ENCODE data around the gene MEIOB. TPM values are rescaled to one million over a fixed set of nuclear protein-coding genes. Genes with fewer than 3 reads are reported as not detected.

MEIOB gene
- total RNA-seq, 1 experiment from 2014 or later = not detected

- intact Hi-C loops (cut with micrococcal nuclease; ENCODE audit: unreplicated experiment) = no loop called here
- Mint-ChIP-seq H3K4me1 (ENCODE audit: low read depth, unreplicated experiment) (peaks cover 12% of the 10 kb centered on the region), H3K9me3 (ENCODE audit: low read depth, unreplicated experiment) (no peaks in the 10 kb centered on the region), H3K27me3 (ENCODE audit: unreplicated experiment) (peaks cover 14% of the 10 kb centered on the region), H3K27ac (ENCODE audit: unreplicated experiment) (no peak overlapping the region), H3K36me3 (ENCODE audit: insufficient read depth, unreplicated experiment) (no peaks in the 10 kb centered on the region), H3K4me3 (ENCODE audit: low read depth, unreplicated experiment) (no peak overlapping the region)
- CTCF ChIA-PET = interaction anchor here (0.5 to 1.0 kb wide), 3 partner anchors 42 to 527 kb away, joined by 3 to 4 read pairs (median 4); no protein-coding TSS in a partner anchor
- no peak for DNase-seq
- no TSS peak for BruUV-seq (replicated peaks)
- TF ChIP-seq CTCF (IDR thresholded peaks at IDR 0.05; ENCODE audit: unreplicated experiment) = no peak
These were observed 5.9 kb downstream of the MEIOB start for GRCh38 chr16:1865902-1866690.

GRCh38 chr16:1863681-1864460 is 8.1 kb downstream of the MEIOB start:
- H3K36me3 Mint-ChIP-seq (ENCODE audit: insufficient read depth, unreplicated experiment) = no peaks in the 10 kb centered on the region
- CTCF ChIA-PET = interaction anchor here (0.6 to 1.3 kb wide), 4 partner anchors 44 to 276 kb away, joined by 3 to 6 read pairs (median 3); no protein-coding TSS in a partner anchor
- no peak overlapping the region for H3K27ac Mint-ChIP-seq (ENCODE audit: unreplicated experiment)
- intact Hi-C loops (cut with micrococcal nuclease; ENCODE audit: unreplicated experiment) = loop anchor here (1.0 to 2.0 kb wide), 2 partner anchors 65 to 68 kb away; no protein-coding TSS in a partner anchor
- BruUV-seq (replicated peaks) = no TSS peak
- TF ChIP-seq CTCF (IDR thresholded peaks at IDR 0.05; ENCODE audit: unreplicated experiment) = no peak
- no peak overlapping the region for H3K4me3 Mint-ChIP-seq (ENCODE audit: low read depth, unreplicated experiment)
- no peak for DNase-seq
- peaks cover 36% of the 10 kb centered on the region for H3K27me3 Mint-ChIP-seq (ENCODE audit: unreplicated experiment)
- no peaks in the 10 kb centered on the region for H3K9me3 Mint-ChIP-seq (ENCODE audit: low read depth, unreplicated experiment)
- H3K4me1 Mint-ChIP-seq (ENCODE audit: low read depth, unreplicated experiment) = no peaks in the 10 kb centered on the region

GRCh38 chr16:1862394-1862793 is 9.6 kb downstream of the MEIOB start:
- no peak for TF ChIP-seq CTCF (IDR thresholded peaks at IDR 0.05; ENCODE audit: unreplicated experiment)
- DNase-seq = no peak
- no peak overlapping the region for H3K4me3 Mint-ChIP-seq (ENCODE audit: low read depth, unreplicated experiment)
- peaks cover 9% of the 10 kb centered on the region for H3K4me1 Mint-ChIP-seq (ENCODE audit: low read depth, unreplicated experiment)
- no peaks in the 10 kb centered on the region for H3K36me3 Mint-ChIP-seq (ENCODE audit: insufficient read depth, unreplicated experiment)
- CTCF ChIA-PET = no interaction called here
- H3K9me3 Mint-ChIP-seq (ENCODE audit: low read depth, unreplicated experiment) = no peaks in the 10 kb centered on the region
- no TSS peak for BruUV-seq (replicated peaks)
- peaks cover 51% of the 10 kb centered on the region for H3K27me3 Mint-ChIP-seq (ENCODE audit: unreplicated experiment)
- intact Hi-C loops (cut with micrococcal nuclease; ENCODE audit: unreplicated experiment) = loop anchor here (2.0 kb wide), 1 partner anchor 66 kb away; no protein-coding TSS in a partner anchor
- H3K27ac Mint-ChIP-seq (ENCODE audit: unreplicated experiment) = no peak overlapping the region

- CTCF ChIA-PET = interaction anchor here (0.7 to 1.7 kb wide), 2 partner anchors 70 to 474 kb away, joined by 4 to 7 read pairs; no protein-coding TSS in a partner anchor
- Mint-ChIP-seq H3K4me3 (ENCODE audit: low read depth, unreplicated experiment) (no peak overlapping the region), H3K27ac (ENCODE audit: unreplicated experiment) (no peak overlapping the region), H3K4me1 (ENCODE audit: low read depth, unreplicated experiment) (peaks cover 9% of the 10 kb centered on the region), H3K9me3 (ENCODE audit: low read depth, unreplicated experiment) (no peaks in the 10 kb centered on the region), H3K27me3 (ENCODE audit: unreplicated experiment) (peaks cover 57% of the 10 kb centered on the region), H3K36me3 (ENCODE audit: insufficient read depth, unreplicated experiment) (no peaks in the 10 kb centered on the region)
- DNase-seq = no peak
- no peak for TF ChIP-seq CTCF (IDR thresholded peaks at IDR 0.05; ENCODE audit: unreplicated experiment)
- BruUV-seq (replicated peaks) = no TSS peak
- intact Hi-C loops (cut with micrococcal nuclease; ENCODE audit: unreplicated experiment) = loop anchor here (2.0 kb wide), 1 partner anchor 67 kb away; no protein-coding TSS in a partner anchor
These were observed 10.2 kb downstream of the MEIOB start for GRCh38 chr16:1861730-1862129.

Data from Calu3 (cell line).